NCI-H2196 (cell line): ENCODE results near the gene CD300A.

Source experiments
- DNase-seq: peaks from one replicate; lab custom pipeline; 2025; ENCODE audit not compliant: unreplicated experiment; lab: John Stamatoyannopoulos, UW

CD300A gene

DNA sequence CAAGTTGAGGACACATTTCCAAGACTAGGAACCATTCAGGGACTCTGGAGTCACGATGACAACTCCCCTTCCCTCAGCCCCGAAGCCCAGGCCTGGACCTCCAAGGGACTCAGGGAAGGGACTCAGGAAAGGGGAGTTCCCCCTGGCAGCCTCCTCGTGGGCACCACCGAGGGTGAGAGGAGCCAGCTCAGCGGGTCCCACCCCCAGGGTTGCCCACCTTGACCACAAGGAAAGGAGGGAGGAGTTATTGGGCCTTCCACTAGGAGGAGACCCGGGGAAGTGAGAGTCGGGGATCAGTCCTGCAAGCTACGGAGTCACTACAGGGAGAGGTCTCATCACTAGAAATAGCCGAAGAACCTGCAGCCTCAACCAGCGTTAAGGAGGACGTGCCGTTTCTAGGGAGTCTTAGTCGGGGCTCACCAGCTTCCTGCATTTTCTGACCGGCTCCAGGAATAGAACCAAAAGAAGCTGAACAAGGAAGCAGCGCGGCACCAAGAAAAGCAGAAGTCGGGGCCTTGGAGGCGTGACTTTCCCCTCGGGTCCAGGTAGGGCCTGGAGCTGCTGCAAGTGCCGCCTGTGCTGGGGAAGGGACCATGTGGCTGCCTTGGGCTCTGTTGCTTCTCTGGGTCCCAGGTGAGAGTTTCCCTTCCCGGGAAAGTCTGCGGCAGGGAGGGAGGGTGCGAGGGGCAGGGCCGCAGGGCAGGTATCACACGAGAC is at the start of gene CD300A:
Gene CD300A, plus strand, starts transcription at position 524 of the 717 bp plus-strand sequence. Its CDS starts 70 bp downstream, at position 594.
- no peak for DNase-seq

DNA sequence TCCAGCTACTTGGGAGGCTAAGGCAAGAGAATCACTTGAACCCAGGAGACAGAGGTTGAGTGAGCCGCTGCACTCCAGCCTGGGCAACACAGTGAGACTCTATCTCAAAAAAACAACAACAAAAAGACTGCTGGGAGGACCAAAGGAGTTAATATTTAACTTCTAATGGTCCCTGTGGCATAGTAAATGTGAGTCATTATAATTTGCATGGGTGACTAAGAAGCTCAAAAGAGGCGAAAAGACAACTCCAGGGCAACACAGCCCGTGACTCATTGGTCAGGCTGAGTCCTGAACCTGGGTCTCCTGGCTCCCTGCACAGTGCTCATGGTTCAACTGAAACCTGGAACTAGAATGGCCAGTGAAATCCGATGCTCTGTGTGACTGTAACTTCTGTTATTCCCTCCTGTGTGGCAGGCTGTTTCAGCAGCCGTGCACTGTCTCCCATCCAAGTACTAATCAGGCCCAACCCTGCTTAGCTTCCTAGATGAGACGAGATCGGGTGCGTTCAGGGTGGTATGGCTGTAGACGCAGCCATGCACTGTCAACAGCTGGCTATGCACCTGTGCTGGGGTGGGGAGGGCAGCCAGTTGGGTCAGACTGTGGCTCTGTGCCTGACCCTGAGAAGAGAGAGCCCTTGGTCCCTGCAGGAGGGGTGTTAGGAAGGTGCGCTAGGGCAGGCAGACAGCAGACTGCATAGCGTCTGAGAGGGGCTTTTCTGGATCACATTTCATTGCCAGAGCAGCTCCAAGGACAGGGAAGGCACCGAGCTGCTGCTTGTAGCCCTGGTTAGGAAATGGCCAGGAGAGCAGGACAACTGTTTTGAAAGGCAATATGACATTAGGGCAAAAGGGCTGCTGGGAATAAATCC is 49.0 kb upstream of the CD300A start:
- no peak for DNase-seq

DNA sequence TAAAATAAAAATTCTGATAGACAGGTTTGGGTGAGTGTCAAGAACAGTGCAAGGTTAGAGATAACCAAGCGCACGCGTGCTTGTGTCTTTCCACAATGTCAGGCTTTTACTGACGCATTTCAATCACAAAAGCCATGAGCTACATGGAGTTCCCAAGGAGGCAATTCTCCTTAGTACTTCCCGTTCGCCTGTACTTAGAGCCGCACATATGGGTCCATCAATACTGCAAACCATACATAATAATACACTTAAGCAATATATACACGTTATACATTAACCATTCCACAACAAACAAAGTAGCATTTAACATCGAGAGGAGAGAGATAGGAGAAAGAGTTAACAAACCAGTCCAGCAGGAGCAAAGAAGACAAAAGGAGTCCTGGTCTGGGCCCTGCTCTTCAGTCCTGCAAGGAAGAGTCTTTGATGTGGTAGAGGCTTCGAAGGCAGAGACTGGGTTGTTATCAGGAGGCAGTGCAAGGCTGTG is 46.5 kb upstream of the CD300A start:
- no peak for DNase-seq

- no peak for DNase-seq
Measured at GRCh38 chr17:74424117-74424516, 42.3 kb upstream of the CD300A start.

- no peak for DNase-seq
Measured at GRCh38 chr17:74424657-74425056, 41.8 kb upstream of the CD300A start.

DNA sequence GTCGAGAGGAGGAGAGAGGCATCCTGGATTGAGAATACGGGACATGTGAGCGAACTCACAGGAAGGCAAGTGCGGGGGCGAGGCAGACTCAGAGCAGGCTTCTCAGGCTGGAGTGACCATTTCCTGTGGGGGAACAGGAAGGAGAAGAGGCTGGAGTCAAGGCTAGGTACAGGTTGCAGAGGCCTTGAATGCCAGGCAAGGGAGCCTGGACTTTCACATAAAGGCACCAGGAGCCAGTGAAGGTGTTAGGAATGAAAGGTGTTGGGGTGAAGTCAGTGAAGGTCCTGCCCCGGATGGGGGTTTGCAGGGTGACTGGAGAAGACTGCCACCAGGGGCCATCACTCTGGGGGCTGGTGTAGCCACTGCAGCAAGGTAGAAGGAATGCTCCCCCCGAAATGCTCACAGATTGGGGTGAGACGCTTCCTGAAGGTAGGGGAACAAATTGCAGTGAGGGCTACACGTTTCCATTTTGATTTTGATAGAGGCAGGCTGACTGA is 39.8 kb upstream of the CD300A start:
- DNase-seq, result no peak

DNA sequence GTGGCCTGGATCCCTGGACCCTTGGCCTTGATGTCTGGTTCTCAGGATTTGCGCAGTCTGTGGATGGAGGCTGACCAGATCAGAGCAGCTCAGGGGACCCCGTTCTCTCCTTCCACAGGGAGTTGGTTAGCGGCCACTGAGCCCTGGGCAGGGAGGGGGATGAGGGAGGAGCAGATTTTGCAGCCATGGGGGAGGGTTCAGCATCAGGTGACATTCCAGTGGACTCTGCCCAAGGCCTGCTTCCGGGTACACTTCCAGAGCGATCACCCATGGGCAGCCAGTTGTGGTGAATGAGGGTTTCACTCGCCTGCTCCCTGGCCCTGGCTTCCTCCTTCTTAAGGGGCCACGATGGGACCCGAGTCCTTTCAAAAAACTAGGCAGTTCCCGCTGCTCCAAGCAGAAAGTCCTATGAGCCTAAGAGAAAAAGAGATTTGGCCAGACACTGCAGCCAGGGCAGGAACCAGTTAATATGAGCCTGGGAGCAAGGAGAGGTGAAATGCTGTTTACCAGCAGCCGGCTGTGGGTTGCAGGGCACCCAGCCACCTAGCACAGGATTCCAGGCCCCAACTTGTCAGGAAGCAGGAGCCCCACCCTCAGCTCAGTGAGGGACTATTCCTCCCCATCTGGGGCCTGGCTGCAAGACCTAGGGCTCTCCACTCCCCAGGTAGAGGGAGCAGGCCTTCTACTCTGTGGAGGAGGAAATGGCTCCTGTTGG is 39.2 kb upstream of the CD300A start:
- DNase-seq, result no peak

DNA sequence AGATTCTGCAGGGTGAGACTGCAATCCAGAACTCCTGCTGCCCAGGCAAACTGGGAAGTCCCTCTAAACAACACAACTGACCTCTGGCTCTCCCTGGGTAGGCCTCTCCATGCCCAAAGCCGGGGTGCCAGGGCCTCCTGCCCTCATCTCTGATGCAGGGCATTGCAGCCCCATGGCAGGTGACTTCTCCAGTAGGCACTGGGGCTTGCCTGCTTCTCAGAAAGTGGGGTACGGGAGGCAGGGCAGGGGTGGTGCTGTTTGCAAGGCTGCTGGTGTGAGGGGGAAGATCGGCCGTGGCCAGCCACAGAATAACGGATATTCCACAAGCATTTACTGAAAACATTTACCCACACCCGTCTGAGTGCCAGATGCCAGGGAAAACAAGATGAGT is 38.7 kb upstream of the CD300A start:
- no peak for DNase-seq

- no peak for DNase-seq
Measured at GRCh38 chr17:74429604-74430384, 36.6 kb upstream of the CD300A start.

DNA sequence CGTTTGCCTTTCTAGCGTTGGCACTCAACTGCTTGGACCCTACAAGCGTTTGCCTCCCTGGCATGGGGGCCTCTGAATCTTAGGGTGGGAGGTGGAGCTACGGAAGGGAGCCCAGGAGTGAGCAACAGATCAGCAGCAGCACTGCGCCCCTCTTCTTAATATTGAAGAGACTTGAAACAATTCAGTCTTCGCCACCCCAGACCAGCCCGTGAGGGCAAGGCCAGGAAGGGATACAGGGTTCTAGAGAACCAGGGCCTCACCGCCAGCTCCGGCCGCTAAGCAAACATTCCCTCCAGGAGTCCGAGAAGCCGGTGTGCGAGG is 36.1 kb upstream of the CD300A start:
- DNase-seq, result no peak

- peak; percentile 84 for DNase-seq
Measured at GRCh38 chr17:74430706-74431567, 35.5 kb upstream of the CD300A start.

DNA sequence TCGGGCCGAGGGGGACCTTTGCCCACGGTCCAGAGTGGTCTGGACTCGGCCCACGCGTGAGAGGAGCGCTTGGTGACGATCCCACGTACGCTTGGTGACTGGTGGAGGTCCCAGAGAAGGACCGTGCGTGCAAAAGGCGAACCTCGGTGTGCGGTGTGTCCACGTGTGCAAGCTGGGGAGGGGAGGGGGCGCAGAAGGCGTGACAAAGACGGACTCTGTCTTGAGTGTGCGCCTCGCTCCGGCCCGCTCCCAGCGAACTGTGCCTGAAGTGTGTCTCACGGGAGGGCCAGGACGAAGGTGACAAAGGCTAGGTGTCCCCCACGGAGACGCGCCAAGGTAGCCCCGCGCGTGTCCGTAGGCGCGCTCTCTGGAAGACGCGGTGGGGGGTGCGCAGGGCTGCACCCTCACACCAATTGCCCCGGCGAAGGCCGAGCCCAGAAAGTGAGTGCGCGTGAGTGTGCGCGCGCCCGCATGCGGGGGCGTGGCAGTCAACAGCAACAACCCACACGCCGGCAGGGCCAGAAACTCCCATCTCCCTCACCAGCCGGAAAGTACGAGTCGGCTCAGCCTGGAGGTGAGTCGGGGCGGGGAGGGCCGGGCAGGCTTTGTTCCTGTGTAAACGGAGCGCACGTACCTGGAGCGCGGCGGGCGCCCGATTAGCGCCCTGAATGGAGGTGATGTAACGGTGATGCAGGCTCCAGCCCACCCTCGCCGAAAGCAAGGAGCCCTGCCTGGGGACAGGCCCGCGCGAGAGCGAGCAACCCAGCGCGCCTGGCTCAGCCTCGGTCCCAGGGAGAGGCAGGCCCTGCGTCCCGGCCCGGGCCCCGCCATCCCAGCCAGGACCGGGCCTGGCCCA is 34.6 kb upstream of the CD300A start, which contains the start of gene GPRC5C:
Gene GPRC5C, plus strand, starts transcription at position 521 of the 856 bp plus-strand sequence. CDS start 7,689 bp downstream, outside the sequence.
- peak; percentile 89 for DNase-seq

DNA sequence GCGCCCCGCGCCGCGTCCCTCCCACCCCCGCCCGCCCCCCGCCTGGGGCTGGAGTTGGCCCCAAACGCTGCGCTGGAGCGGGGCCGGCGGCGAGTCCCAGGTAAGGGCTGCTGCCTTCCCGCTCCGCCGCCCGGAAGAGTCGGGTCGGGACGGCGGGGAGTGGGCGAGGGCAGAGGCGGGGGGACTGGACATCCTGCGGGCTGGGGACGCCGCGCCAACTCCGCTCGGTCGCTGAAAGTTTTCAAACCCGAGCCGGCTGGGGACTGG is 34.1 kb upstream of the CD300A start:
- DNase-seq, result no peak

GRCh38 chr17:74432766-74433391 is 33.6 kb upstream of the CD300A start:
- no peak for DNase-seq

DNA sequence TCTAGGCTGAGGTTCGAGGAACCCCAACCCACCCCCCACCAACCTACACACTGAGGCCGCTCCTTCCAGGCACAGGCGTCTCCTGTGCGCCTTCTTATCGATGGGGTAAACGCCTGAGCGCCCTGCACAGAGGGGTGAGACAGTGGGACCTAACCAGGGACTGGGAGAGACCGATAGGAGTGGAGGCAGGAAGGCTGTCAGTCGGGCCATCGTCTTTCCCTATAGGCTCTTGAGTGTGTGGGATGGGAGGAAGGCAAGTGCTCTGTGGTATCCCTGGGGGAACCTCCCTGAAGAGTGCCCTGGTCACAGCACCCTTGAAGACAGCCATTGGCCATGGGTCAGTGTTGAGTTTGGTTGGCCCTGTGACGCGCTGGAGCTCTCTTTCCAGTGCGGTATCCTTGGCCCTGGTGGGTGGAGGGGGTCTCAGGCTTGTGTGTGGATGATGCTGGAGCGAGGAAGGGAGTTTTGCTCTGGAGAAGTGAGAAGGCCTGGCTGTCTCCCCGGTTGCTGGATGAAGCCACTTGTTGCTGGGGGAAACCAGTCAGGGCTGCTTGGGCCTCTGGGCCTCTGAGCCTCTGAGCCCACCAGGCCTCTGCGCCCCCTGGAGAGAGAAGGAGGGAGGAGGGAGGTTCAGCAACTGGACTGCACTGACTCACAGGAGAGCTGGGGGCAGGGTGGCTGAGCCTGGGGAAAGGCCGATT is 32.9 kb upstream of the CD300A start:
- DNase-seq, result no peak

GRCh38 chr17:74435775-74436359 is 30.6 kb upstream of the CD300A start:
- DNase-seq, result no peak

DNA sequence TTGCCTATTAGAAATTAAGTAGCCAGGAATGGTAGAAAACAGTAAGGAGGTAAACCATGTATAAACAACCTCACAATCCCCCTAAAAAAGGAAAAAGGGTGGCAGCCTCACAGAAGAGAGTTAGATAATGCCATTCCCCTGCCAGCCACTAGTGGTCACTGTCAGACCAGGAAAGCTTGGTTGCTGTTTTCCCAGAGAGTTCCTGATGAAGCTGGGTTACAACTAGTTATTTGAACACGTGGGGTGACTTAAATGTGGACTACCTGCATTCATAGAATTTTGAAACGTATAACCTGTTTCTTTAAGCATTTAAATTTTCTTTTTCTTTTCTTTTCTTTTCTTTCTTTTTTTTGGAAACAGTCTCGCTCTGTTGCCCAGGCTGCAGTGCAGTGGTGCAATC is 28.7 kb upstream of the CD300A start:
- DNase-seq, result no peak
